Measurements from ENCODE around the gene PUS3. TPM values are rescaled to one million over a fixed set of nuclear protein-coding genes. Genes with fewer than 3 reads are reported as not detected.

PUS3 gene
- total RNA-seq, 2 experiments from 2014 or later: 8.6 to 10.2 TPM

GRCh38 chr11:125846188-125846587 is 56.8 kb downstream of the PUS3 start:
- TF ChIP-seq CTCF (conservative IDR thresholded peaks at IDR 0.05; ENCODE audit: low read length): no peak
- TF ChIP-seq EZH2phosphoT487 (IDR thresholded peaks at IDR 0.05; ENCODE audit: borderline replicate concordance, low read depth, low read length): no peak
- H3K9me3 ChIP-seq (ENCODE audit: low read length): peaks cover 20% of the 10 kb centered on the region; the same call in 1 of the 2 replicates
- DNase-seq (ENCODE audit: low spot score): no peak
- no peaks in the 10 kb centered on the region for H3K9me2 ChIP-seq (ENCODE audit: insufficient read depth, low read length)
- ChIA-PET CTCF (ENCODE audit: unreplicated experiment) (no interaction called here), POLR2A (no interaction called here)
- intact Hi-C loops (cut with micrococcal nuclease; ENCODE audit: unreplicated experiment): no loop called here
- no peaks in the 10 kb centered on the region for H3K4me1 ChIP-seq (ENCODE audit: insufficient read depth, low read length, poor library complexity, severe bottlenecking)
- H3K4me3 ChIP-seq (ENCODE audit: low read depth, low read length, poor library complexity, severe bottlenecking): no peak overlapping the region
- H3K27ac ChIP-seq (ENCODE audit: low read depth, low read length, poor library complexity, severe bottlenecking): no peak overlapping the region
- no peak overlapping the region for H2AFZ ChIP-seq (ENCODE audit: low read length)
- no peak overlapping the region for H3K4me2 ChIP-seq (ENCODE audit: low read length)
- H3K79me2 ChIP-seq (ENCODE audit: insufficient read depth, low read depth, low read length): no peaks in the 10 kb centered on the region
- BruUV-seq (replicated peaks): no TSS peak
- no peaks in the 10 kb centered on the region for H4K20me1 ChIP-seq (ENCODE audit: insufficient read depth, low read length)
- H3K36me3 ChIP-seq (ENCODE audit: insufficient read depth, low read length): peaks cover 12% of the 10 kb centered on the region

Other genes with a start within 250 kb of the PUS3 start
- 0.16 TPM in 1 of 2 replicates, not detected in the other for gene ACRV1, start 222.4 kb downstream of the PUS3 start, total RNA-seq (2014; rRNA removed; shearing (Covaris generic))
- 0.33 TPM in 1 of 2 replicates, not detected in the other for gene ACRV1, start 222.4 kb downstream of the PUS3 start, total RNA-seq (2022)
- 0.33 TPM in 1 of 2 replicates, not detected in the other for gene PATE1, start 156.9 kb downstream of the PUS3 start, total RNA-seq (2014; rRNA removed; shearing (Covaris generic))
- gene PATE1, start 156.9 kb downstream of the PUS3 start, total RNA-seq (2022): not detected in 2 replicates
- gene PATE2, start 124.4 kb downstream of the PUS3 start, total RNA-seq (2014; rRNA removed; shearing (Covaris generic)): 1.6 and 4.0 TPM in 2 replicates
- gene PATE2, start 124.4 kb downstream of the PUS3 start, total RNA-seq (2022): 1.1 and 1.4 TPM in 2 replicates
- not detected in 2 replicates for gene PATE3, start 115.1 kb downstream of the PUS3 start, total RNA-seq (2014; rRNA removed; shearing (Covaris generic))
- gene PATE3, start 115.1 kb downstream of the PUS3 start, total RNA-seq (2022): not detected in 2 replicates
- gene PATE4, start 69.9 kb downstream of the PUS3 start, total RNA-seq (2014; rRNA removed; shearing (Covaris generic)): not detected in 2 replicates
- not detected in 2 replicates for gene PATE4, start 69.9 kb downstream of the PUS3 start, total RNA-seq (2022)
- gene HYLS1, start 15.5 kb downstream of the PUS3 start, total RNA-seq (2014; rRNA removed; shearing (Covaris generic)): 25.1 and 31.5 TPM in 2 replicates
- gene HYLS1, start 15.5 kb downstream of the PUS3 start, total RNA-seq (2022): 18.3 and 22.9 TPM in 2 replicates
- gene DDX25, start 1.3 kb upstream of the PUS3 start, total RNA-seq (2014; rRNA removed; shearing (Covaris generic)): 0.13 TPM in 1 of 2 replicates, not detected in the other
- 0.31 TPM in 1 of 2 replicates, not detected in the other for gene DDX25, start 1.3 kb upstream of the PUS3 start, total RNA-seq (2022)
- gene VSIG10L2, start 42.8 kb upstream of the PUS3 start, total RNA-seq (2014; rRNA removed; shearing (Covaris generic)): not detected in 2 replicates
- gene VSIG10L2, start 42.8 kb upstream of the PUS3 start, total RNA-seq (2022): not detected in 2 replicates
- gene CDON, start 159.7 kb upstream of the PUS3 start, total RNA-seq (2014; rRNA removed; shearing (Covaris generic)): 1.5 and 2.0 TPM in 2 replicates
- gene CDON, start 159.7 kb upstream of the PUS3 start, total RNA-seq (2022): 1.1 and 2.5 TPM in 2 replicates

Measured in OCI-LY7 (cell line).